Activated naive CD8-positive, alpha-beta T cell treated with anti-CD3 and anti-CD28 coated beads, Interleukin-2, amount 10 ng/mL, durations not matched to agents 7 days and 5 days (primary cell): ENCODE measurements around the gene GDF10. TPM values are rescaled to one million over a fixed set of nuclear protein-coding genes. Genes with fewer than 3 reads are reported as not detected.
A peak's percentile ranks its signal among the peaks of the same experiment; 100 is the strongest.

Experiments
- ATAC-seq: fragments of 150-1000 bp; cut with Tn5 transposase; one replicate; pipeline ENCODE4 v1.10.0; 2021; ENCODE audit warnings: low read depth, moderate library complexity
- POLR2A ChIA-PET: fragments of 350-600 bp; sonication (Branson Sonifier 250); formaldehyde crosslinking; loops from one replicate; lab custom pipeline; 2021; ENCODE audit warnings: antibody characterized with exemption; lab: Charles Lee
- DNase-seq: peaks from one replicate; pipeline ENCODE4 v3.0.0; 2021
- H3K27ac Mint-ChIP-seq: one replicate; pipeline ENCODE4 v1.8.0; 2022; ENCODE audit warnings: mild to moderate bottlenecking, mixed read lengths
- H3K27me3 Mint-ChIP-seq: one replicate; pipeline ENCODE4 v1.8.0; 2022; ENCODE audit warnings: mild to moderate bottlenecking, moderate library complexity, mixed read lengths
- H3K36me3 Mint-ChIP-seq: one replicate; pipeline ENCODE4 v1.8.0; 2021; ENCODE audit warnings: mild to moderate bottlenecking, mixed read lengths
- H3K4me1 Mint-ChIP-seq: one replicate; pipeline ENCODE4 v1.8.0; 2021; ENCODE audit warnings: mixed read lengths
- H3K4me3 Mint-ChIP-seq: one replicate; pipeline ENCODE4 v1.8.0; 2022; ENCODE audit warnings: mild to moderate bottlenecking, moderate library complexity, mixed read lengths
- H3K9me3 Mint-ChIP-seq: one replicate; pipeline ENCODE4 v1.8.0; 2021; ENCODE audit warnings: mixed read lengths
- total RNA-seq, 2 experiments: library from RNA; stranded (reverse); gene quantifications; one replicate each; pipeline ENCODE4 v1.2.3, GENCODE V29; 2021

Gene GDF10, protein sequence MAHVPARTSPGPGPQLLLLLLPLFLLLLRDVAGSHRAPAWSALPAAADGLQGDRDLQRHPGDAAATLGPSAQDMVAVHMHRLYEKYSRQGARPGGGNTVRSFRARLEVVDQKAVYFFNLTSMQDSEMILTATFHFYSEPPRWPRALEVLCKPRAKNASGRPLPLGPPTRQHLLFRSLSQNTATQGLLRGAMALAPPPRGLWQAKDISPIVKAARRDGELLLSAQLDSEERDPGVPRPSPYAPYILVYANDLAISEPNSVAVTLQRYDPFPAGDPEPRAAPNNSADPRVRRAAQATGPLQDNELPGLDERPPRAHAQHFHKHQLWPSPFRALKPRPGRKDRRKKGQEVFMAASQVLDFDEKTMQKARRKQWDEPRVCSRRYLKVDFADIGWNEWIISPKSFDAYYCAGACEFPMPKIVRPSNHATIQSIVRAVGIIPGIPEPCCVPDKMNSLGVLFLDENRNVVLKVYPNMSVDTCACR
- under 1 TPM; 0.11 TPM for total RNA-seq

DNA sequence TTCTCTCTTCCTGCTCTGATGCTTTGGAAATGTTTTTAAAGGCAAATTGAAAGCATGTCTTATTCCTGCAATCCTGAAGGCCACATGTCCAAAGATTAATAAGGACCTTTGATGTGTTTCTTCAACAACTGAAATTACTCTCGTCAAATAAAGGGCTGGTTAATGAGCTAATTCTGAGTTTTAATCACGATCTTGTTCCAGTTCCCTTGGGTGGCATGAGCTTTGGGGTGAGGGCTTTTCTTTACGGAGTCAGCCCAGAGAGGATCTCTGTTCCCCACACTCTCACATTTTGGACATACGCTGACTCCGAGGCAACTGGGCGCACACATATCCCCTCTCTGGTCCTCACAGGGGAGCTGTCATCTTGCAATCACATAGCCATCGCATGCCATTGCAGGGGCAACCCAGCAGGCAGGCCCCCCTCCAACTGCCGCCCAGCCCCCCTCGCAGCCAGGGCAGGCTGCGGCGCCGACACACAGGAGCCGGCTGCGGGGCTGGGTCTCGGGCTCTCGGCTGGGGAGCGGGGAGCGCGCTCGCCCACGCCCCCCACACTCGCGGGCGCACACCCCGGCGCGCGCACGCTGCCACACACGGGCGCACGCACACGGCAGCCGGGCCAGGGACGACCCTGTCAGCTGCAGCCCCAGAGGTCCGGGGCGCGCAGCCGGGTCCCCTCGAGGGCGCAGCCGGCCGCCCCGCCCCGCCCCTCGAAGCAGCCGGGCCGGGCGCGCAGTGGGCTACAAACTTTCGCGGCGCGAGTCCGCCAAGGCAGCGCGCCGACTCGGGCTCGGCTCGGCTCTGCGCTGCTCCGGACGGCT, at the start of gene GDF10:
GDF10 (plus strand) TSS at position 587 of the 818 bp plus-strand sequence. CDS start 455 bp downstream, outside the sequence.
- DNase-seq (no peak), ATAC-seq (peak; percentile 62)
- Mint-ChIP-seq H3K4me3 (peak within 1 kb of the TSS; percentile 64), H3K27ac (peak within 1 kb of the TSS; percentile 37), H3K4me1 (peaks cover 6% of the 10 kb centered on the region), H3K27me3 (peaks cover 53% of the 10 kb centered on the region), H3K36me3 (peaks cover 2% of the 10 kb centered on the region), H3K9me3 (no peaks in the 10 kb centered on the region)
- POLR2A ChIA-PET = no interaction called here

DNA sequence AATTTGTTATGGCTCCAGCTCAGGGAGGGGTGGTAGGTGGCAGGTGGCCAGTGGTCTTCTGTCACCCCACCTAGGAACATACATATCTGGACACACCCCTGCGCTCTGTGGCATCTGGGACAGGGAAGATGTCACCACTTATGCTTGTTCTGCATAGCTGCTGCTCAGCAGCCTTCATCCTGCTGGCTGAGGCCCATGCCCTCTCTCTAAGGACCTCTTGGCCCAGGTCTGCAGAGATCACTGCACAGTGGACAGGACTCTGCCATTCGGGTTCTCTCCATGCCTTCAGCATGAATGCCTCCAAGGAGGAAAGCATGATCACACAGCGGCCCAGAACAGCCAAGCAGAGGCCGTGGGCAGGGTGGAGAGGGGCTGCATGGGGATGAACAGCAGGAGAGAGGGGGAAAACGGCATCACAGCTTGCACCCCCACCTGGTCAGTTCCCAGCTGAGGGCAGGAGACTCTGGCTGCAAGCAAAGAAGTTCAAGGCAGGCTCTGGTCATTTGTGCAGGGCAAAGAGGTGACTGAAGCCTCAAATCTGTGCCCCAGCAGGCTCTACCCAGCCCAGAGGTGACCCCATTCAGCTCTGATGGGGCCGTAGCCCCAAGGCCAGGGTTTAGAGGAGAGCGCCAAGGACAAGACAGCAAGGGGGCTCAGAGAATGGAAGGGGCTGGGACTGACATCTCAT, 47.8 kb upstream of the GDF10 start:
- no peak overlapping the region for H3K4me3 Mint-ChIP-seq
- no peak overlapping the region for H3K27ac Mint-ChIP-seq
- ATAC-seq (no peak), DNase-seq (no peak)
- POLR2A ChIA-PET = no interaction called here
- no peaks in the 10 kb centered on the region for H3K27me3 Mint-ChIP-seq
- H3K36me3 Mint-ChIP-seq = no peaks in the 10 kb centered on the region
- peaks cover 29% of the 10 kb centered on the region for H3K4me1 Mint-ChIP-seq
- H3K9me3 Mint-ChIP-seq = no peaks in the 10 kb centered on the region

DNA sequence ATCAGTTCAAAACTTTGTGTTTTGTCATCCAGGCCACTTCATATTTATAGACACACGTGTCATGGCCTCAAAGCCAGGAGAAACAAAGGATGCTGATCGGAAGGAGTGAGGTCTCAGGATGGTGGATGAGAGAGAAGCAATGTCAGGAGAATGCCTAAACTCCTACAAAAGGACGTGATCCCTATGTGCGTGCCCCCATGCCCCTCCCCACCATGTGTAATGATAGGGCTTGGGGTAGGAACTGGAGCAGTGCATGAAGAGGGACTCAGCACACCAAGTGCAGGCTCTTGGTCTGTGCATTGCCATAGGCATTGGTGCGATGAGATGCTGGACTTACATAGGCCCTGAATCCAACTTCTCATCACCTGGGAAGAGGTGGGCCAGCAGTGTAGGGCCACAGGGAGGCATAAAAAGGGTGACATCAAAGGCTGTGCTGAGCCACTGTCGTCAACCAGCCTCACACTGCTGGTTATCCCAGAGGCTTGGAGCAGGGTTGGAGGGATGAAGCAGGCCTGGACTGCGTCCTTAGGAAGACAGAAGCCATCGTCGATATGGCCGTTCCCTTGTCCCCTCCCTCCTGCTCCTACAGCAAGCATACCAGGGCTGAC, 46.9 kb upstream of the GDF10 start:
- Mint-ChIP-seq H3K4me3 (no peak overlapping the region), H3K9me3 (no peaks in the 10 kb centered on the region), H3K27ac (no peak overlapping the region), H3K4me1 (peaks cover 38% of the 10 kb centered on the region), H3K36me3 (no peaks in the 10 kb centered on the region), H3K27me3 (no peaks in the 10 kb centered on the region)
- ATAC-seq = no peak
- POLR2A ChIA-PET = interaction anchor here (1.3 kb wide), 1 partner anchor 24 kb away, joined by 3 read pairs; no protein-coding TSS in a partner anchor
- DNase-seq = no peak

DNA sequence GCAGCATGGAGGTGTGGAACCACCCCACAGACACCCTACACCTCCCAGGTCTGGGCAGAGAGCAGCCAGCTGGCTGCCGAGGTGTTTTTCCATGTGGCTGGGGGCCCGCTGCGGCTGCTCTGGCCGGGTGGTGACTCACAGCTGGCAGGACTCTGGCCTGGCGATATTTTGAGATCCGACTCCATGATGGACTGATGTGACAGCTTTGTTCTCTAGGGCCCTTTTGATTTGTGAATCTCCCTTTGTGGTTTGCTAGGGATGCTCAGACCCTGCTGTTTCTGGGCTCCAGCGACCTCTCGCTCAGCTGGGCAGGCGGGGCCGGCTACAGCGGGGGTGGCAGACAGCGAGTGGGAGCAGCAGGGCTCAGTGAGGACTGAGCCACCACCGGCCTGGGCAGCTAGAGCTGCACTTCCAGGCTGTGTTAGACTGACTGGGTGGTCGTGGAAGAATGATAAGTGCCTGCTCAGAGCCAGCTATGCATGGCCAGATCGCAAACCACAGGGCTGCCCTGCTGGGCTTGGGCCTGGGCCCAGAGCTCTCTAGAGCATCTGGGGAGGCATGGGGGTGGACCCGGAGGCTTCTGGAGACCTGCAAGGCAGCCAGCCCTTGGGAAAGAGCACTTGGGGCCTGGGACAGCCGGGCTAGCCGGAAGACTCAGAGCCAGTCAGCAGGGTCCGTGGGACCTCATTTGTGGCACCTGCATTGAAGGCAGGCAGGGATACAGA, 46.2 kb upstream of the GDF10 start:
- H3K4me3 Mint-ChIP-seq = no peak overlapping the region
- no peak for DNase-seq
- POLR2A ChIA-PET = interaction anchor here (1.3 kb wide), 1 partner anchor 24 kb away, joined by 3 read pairs; no protein-coding TSS in a partner anchor

DNA sequence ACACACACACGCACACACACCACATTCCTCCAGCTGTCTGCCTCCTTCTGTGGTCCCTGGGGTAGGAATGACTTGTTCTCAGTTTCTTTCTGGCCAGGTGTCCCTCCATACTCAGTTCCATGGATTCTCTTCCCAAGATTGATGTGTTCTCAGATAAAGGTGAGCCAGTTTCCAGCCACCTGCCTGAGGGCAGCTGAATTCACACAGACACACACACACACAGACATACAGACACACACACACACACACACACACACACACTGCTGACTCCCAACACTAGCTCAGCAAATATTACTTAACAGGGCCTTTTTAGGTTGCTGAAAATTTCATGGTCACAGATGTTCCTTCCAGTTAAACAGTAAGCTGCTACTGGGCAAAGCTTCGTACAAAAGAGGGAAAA, 45.4 kb upstream of the GDF10 start:
- POLR2A ChIA-PET = interaction anchor here (1.3 kb wide), 1 partner anchor 23 kb away, joined by 3 read pairs; no protein-coding TSS in a partner anchor
- DNase-seq = no peak
- Mint-ChIP-seq H3K36me3 (no peaks in the 10 kb centered on the region), H3K9me3 (no peaks in the 10 kb centered on the region), H3K27ac (peak overlapping the region; percentile 62), H3K4me1 (peaks cover 40% of the 10 kb centered on the region), H3K4me3 (no peak overlapping the region), H3K27me3 (no peaks in the 10 kb centered on the region)
- ATAC-seq = no peak

More for the DNA sequence above, 46.2 kb upstream of the GDF10 start:
- no peak for ATAC-seq
- Mint-ChIP-seq H3K36me3 (no peaks in the 10 kb centered on the region), H3K9me3 (no peaks in the 10 kb centered on the region), H3K27ac (peak overlapping the region; percentile 4), H3K4me1 (peaks cover 40% of the 10 kb centered on the region), H3K27me3 (no peaks in the 10 kb centered on the region)

DNA sequence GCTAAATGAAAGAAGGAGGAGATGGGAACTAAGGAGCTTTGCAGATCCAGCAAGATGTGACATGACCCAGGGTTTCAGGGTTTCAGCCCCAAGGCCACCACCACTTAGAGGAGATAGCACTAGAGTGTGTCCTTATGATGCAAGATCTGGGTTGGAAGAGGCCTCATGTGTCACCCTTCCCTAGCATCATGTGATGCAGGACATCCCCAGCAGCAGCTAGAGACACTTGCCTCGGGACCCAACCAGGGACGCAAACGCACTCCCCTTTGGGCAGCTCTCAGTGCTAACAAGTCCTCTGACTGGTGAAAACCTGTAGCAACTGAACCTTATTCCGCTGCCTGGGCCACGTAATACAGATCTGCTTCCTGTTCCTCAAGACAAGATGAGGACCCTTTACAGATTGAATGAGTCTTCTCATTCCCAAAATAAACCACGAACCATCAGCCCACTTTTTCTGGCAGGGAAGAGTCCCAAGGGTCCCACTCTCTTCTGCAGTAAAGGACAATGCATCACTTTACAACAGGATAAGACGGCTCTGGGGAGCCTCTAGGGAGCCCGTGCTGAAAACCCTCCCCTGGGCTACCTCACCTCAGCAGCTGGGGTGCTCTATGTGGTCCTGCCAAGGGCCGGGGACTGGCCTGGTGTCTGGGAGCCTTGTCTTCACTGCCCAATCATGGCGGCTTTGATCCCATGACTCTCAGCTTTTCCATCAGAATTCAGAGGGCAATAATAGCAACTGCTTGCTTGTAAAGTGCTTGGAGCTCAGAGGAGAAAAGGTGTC, 44.8 kb upstream of the GDF10 start:
- Mint-ChIP-seq H3K27me3 (no peaks in the 10 kb centered on the region), H3K27ac (peak overlapping the region; percentile 27), H3K36me3 (no peaks in the 10 kb centered on the region), H3K9me3 (no peaks in the 10 kb centered on the region), H3K4me3 (no peak overlapping the region), H3K4me1 (peaks cover 46% of the 10 kb centered on the region)
- DNase-seq (no peak), ATAC-seq (no peak)
- POLR2A ChIA-PET = no interaction called here

DNA sequence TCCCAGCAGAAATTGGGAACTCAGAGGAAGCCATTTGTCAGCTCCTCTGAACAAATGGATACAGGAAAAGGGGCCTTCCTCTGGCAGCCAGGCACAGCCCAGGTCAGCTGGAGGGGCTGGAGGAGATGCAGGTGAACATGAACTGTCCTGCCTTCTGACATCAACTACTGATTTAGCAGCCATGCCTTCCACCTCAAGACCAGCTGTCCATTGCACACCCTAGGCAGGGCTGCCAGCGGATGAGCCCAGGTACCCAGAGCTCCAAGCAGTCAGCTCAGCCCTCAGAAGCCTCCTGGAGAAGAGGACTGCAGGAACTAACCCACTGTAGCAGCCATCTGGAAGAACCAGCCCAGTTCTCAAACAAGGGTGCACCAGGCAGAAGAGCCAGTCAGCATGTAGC, 44.1 kb upstream of the GDF10 start:
- POLR2A ChIA-PET = no interaction called here
- H3K4me3 Mint-ChIP-seq = no peak overlapping the region
- DNase-seq (no peak), ATAC-seq (no peak)
- H3K27ac Mint-ChIP-seq = peak overlapping the region; percentile 44
- H3K4me1 Mint-ChIP-seq = peaks cover 52% of the 10 kb centered on the region
- no peaks in the 10 kb centered on the region for H3K9me3 Mint-ChIP-seq
- H3K36me3 Mint-ChIP-seq = peaks cover under 1% of the 10 kb centered on the region
- H3K27me3 Mint-ChIP-seq = no peaks in the 10 kb centered on the region

DNA sequence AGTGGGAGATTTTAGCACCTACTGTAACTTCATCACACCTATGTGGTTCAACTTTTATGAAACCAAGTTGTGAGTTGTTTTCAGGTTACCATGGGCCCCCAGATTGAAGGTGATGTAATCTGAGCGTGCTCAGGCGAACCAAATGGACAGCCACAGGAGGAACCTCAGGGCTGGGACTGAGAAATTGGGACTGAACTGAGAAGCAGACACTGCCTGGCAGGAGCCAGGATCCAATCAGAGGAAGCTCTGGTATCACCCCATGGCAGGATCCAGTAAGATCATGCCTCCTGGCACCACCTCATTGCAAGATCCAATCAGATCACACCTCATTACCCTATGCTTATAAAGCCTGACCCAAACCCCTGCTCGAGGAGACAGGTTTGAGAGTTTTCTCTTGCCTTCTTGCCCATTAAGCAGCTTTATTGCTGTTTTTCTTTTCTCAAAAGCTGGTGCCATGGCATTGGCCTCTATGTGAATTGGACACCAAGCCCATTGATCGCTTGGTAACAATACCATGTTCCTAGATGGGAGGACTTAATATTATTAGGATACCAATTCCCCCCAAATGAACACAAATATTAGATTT, 43.2 kb upstream of the GDF10 start:
- Mint-ChIP-seq H3K9me3 (no peaks in the 10 kb centered on the region), H3K36me3 (peaks cover 5% of the 10 kb centered on the region), H3K27ac (peak overlapping the region; percentile 89), H3K27me3 (no peaks in the 10 kb centered on the region), H3K4me3 (peak overlapping the region; percentile 65), H3K4me1 (peaks cover 59% of the 10 kb centered on the region)
- POLR2A ChIA-PET = no interaction called here
- ATAC-seq (no peak), DNase-seq (no peak)

DNA sequence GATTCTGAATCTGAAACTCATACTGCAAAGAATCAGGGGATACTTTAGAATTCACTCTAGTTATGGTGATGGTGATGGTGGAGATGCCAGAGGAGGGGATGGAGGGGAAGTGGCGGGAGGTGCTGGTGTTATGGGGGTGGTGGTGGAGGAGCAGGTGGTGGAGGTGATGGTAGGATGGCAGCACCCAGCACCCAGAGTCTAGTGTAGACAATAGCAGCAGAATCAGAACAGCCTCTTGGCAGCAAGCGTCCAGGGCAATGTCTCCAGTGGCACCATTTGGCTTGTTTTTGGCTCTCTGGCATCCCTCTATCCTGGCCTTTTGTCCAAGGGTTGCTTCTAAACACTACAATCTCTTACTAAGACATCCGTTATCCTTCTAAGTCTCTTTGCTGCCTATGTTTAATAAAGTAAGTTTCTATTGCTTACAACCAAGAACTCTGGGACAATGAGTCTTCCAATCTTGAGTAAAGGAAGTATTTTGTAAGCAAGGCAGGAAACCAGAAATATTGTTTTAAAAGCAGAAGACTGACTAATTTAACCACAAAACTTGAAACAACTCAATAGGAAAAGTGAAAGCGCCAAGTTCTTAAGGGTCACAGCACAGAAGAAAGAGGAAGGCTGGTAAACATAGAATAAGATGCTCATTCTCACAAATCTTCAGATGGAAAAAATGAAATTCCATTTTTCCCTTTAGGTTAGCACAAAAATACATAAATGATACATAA, 42.4 kb upstream of the GDF10 start:
- no peaks in the 10 kb centered on the region for H3K9me3 Mint-ChIP-seq
- ATAC-seq = peak; percentile 73
- POLR2A ChIA-PET = no interaction called here
- DNase-seq = no peak
- peak overlapping the region; percentile 65 for H3K4me3 Mint-ChIP-seq
- peak overlapping the region; percentile 89 for H3K27ac Mint-ChIP-seq
- H3K27me3 Mint-ChIP-seq = no peaks in the 10 kb centered on the region
- H3K36me3 Mint-ChIP-seq = peaks cover 5% of the 10 kb centered on the region
- peaks cover 60% of the 10 kb centered on the region for H3K4me1 Mint-ChIP-seq

DNA sequence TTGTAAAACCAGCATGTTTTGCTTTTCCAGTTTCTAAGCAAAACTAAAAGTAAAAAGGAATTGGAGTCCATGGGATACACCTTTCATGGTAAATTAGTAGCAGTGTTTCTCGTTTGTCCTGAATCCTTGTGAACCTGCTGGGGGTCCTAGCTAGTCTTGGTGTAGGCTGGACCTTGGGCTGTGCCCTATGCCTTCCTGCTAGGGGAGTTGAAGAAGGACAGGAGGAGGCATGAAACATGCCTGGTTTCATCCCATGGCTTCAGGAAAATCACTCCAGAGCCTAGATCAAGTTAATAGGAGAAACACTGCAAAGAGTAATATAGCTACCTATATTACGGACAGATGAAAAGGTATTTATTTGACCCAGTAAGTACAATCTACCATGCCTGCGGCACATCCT, 41.1 kb upstream of the GDF10 start:
- DNase-seq (no peak), ATAC-seq (no peak)
- Mint-ChIP-seq H3K36me3 (peaks cover 10% of the 10 kb centered on the region), H3K27ac (no peak overlapping the region), H3K4me1 (peaks cover 64% of the 10 kb centered on the region), H3K4me3 (no peak overlapping the region), H3K27me3 (no peaks in the 10 kb centered on the region), H3K9me3 (peaks cover under 1% of the 10 kb centered on the region)
- POLR2A ChIA-PET = interaction anchor here (3.5 kb wide), 1 partner anchor 19 kb away, joined by 18 read pairs; no protein-coding TSS in a partner anchor

DNA sequence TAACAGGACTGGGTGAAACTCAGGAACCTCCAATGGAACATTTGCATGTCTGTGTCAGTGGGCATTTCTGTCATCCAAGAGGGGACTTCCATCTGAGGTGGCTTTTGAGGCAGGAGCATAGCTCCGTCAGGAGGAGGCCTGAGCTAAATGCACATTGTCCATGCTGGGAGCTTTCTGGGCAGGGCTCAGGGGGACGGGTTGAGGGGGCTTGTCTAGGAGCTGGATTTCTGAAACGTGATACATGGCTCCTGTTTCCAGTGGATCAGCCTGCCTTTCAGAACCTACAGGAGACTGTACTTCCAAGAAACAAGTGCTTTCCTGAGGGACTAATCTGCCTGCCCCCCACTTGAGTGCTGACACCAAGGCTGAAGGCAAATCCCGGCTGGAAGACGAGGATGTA, 40.5 kb upstream of the GDF10 start:
- peaks cover 11% of the 10 kb centered on the region for H3K36me3 Mint-ChIP-seq
- no peak overlapping the region for H3K27ac Mint-ChIP-seq
- DNase-seq = no peak
- ATAC-seq = no peak
- POLR2A ChIA-PET = interaction anchor here (1.4 to 3.5 kb wide), 2 partner anchors 18 to 52 kb away, joined by 4 to 18 read pairs; no protein-coding TSS in a partner anchor
- H3K9me3 Mint-ChIP-seq = peaks cover 1% of the 10 kb centered on the region
- H3K4me1 Mint-ChIP-seq = peaks cover 65% of the 10 kb centered on the region
- H3K4me3 Mint-ChIP-seq = no peak overlapping the region
- no peaks in the 10 kb centered on the region for H3K27me3 Mint-ChIP-seq
